GM12878 (cell line): ENCODE data around the gene SLC16A6.
"Not testable (repeated sequence)": the region's sequence is repeated elsewhere in the genome, so short reads cannot be mapped to it uniquely, and the experiment has no call there.

Experiments used
- CBFB ChIP-seq: IDR thresholded peaks from 2 replicates; pipeline ENCODE4 v1.6.1; 2016; ENCODE audit warnings: antibody characterized with exemption, low read depth
- CTCF ChIP-seq, 3 experiments: IDR thresholded peaks in 2 of 3; conservative IDR thresholded peaks in 1 of 3; 2 replicates each; pipeline ENCODE4 v1.5.1; 2011; ENCODE audit warnings: low read depth in 3 of 3, low read length in 3 of 3, mild to moderate bottlenecking in 3 of 3, control low read depth in 2 of 3, moderate library complexity in 2 of 3, inconsistent platforms in 1 of 3, mixed read lengths in 1 of 3; ENCODE audit not compliant: control insufficient read depth in 2 of 3, insufficient read depth in 1 of 3; ENCODE audit errors: extremely low read depth in 1 of 3
- DPF2 ChIP-seq: fragments of 450-650 bp; IDR thresholded peaks from 2 replicates; pipeline ENCODE4 v1.6.1; 2017; ENCODE audit warnings: mild to moderate bottlenecking
- PML ChIP-seq: IDR thresholded peaks from 2 replicates; pipeline ENCODE4 v1.6.1; 2012; ENCODE audit warnings: low read length, inconsistent platforms
- POLR2AphosphoS2 ChIP-seq: IDR thresholded peaks from 2 replicates; pipeline ENCODE4 v1.6.1; 2011; ENCODE audit warnings: low read depth, mild to moderate bottlenecking, low read length, improper control_type of control experiment, moderate library complexity
- POLR2AphosphoS5 ChIP-seq: IDR thresholded peaks from 2 replicates; pipeline ENCODE4 v1.6.1; 2011; ENCODE audit warnings: mild to moderate bottlenecking, low read length, inconsistent platforms
- RAD51 ChIP-seq: fragments of 450-650 bp; IDR thresholded peaks from 2 replicates; pipeline ENCODE4 v1.6.1; 2016; ENCODE audit warnings: moderate library complexity, mild to moderate bottlenecking, inconsistent platforms
- STAT3 ChIP-seq: IDR thresholded peaks from 2 replicates; pipeline ENCODE4 v1.6.1; 2011; ENCODE audit warnings: low read depth, low read length, improper control_type of control experiment

- not testable (repeated sequence) for TF ChIP-seq STAT3; PML; POLR2AphosphoS5; DPF2; CTCF (IDR thresholded peaks at IDR 0.05 in 2 of 3, conservative IDR thresholded peaks at IDR 0.05 in 1 of 3; ENCODE audit: control insufficient read depth in 2 of 3, extremely low read depth in 1 of 3, insufficient read depth in 1 of 3, low read depth in 3 of 3, low read length in 3 of 3); CBFB; RAD51; POLR2AphosphoS2
These were observed 59.8 kb downstream of the SLC16A6 start for GRCh38 chr17:68231131-68231530.
